H9 (cell line): ENCODE results near the gene TRIM32. TPM values are rescaled to one million over a fixed set of nuclear protein-coding genes. Genes with fewer than 3 reads are reported as not detected.

Experiments used
- DNase-seq: peaks from one replicate; pipeline ENCODE4 v3.0.0-alpha.2; 2017
- H2AFZ ChIP-seq: one replicate; pipeline ENCODE4 v1.6.1; 2013; ENCODE audit warnings: mild to moderate bottlenecking, low read length, control low read depth, moderate library complexity
- H2AK5ac ChIP-seq: 2 replicates; pipeline ENCODE4 v1.6.1; 2013; ENCODE audit warnings: low read length, control low read depth, mixed read lengths; ENCODE audit not compliant: insufficient read length
- H2BK120ac ChIP-seq: one replicate; pipeline ENCODE4 v1.6.1; 2013; ENCODE audit warnings: low read depth, mild to moderate bottlenecking, low read length, control low read depth, inconsistent platforms; ENCODE audit not compliant: poor library complexity, severe bottlenecking
- H2BK12ac ChIP-seq: 2 replicates; pipeline ENCODE4 v1.6.1; 2013; ENCODE audit warnings: low read length, control low read depth, mixed read lengths, low read depth; ENCODE audit not compliant: insufficient read length
- H2BK15ac ChIP-seq: 2 replicates; pipeline ENCODE4 v1.6.1; 2013; ENCODE audit warnings: low read depth, low read length, control low read depth
- H2BK20ac ChIP-seq: one replicate; pipeline ENCODE4 v1.6.1; 2013; ENCODE audit warnings: low read depth, mild to moderate bottlenecking, low read length, control low read depth, inconsistent platforms; ENCODE audit not compliant: poor library complexity, severe bottlenecking
- H2BK5ac ChIP-seq: 2 replicates; pipeline ENCODE4 v1.6.1; 2013; ENCODE audit warnings: low read length, control low read depth, mixed read lengths; ENCODE audit not compliant: insufficient read length
- H3K14ac ChIP-seq: 2 replicates; pipeline ENCODE4 v1.6.1; 2013; ENCODE audit warnings: low read length, control low read depth; ENCODE audit not compliant: insufficient read depth
- H3K18ac ChIP-seq: 2 replicates; pipeline ENCODE4 v1.6.1; 2013; ENCODE audit warnings: low read depth, mild to moderate bottlenecking, mixed read lengths, low read length, control low read depth; ENCODE audit not compliant: insufficient read length
- H3K23ac ChIP-seq: 2 replicates; pipeline ENCODE4 v1.6.1; 2013; ENCODE audit warnings: low read length, control low read depth, mixed read lengths, low read depth; ENCODE audit not compliant: insufficient read length
- H3K23me2 ChIP-seq: 2 replicates; pipeline ENCODE4 v1.6.1; 2013; ENCODE audit warnings: low read depth, mild to moderate bottlenecking, mixed read lengths, low read length, control low read depth; ENCODE audit not compliant: insufficient read length, poor library complexity, severe bottlenecking
- H3K27ac ChIP-seq: 2 replicates; pipeline ENCODE4 v1.5.1; 2013; ENCODE audit warnings: low read length, control low read depth, mixed read lengths, low read depth; ENCODE audit not compliant: insufficient read length
- H3K27me3 ChIP-seq: 2 replicates; pipeline ENCODE4 v1.6.1; 2013; ENCODE audit warnings: low read length, control low read depth, inconsistent platforms; ENCODE audit not compliant: insufficient read depth
- H3K4ac ChIP-seq: 2 replicates; pipeline ENCODE4 v1.6.1; 2013; ENCODE audit warnings: low read depth, mild to moderate bottlenecking, control low read depth, inconsistent platforms, low read length, moderate library complexity
- H3K4me1 ChIP-seq: 2 replicates; pipeline ENCODE4 v1.6.1; 2013; ENCODE audit warnings: low read length, control low read depth, inconsistent platforms; ENCODE audit not compliant: insufficient read depth
- H3K4me2 ChIP-seq: 2 replicates; pipeline ENCODE4 v1.6.1; 2013; ENCODE audit warnings: low read length, control low read depth, mixed read lengths; ENCODE audit not compliant: insufficient read length, insufficient read depth
- H3K56ac ChIP-seq: 2 replicates; pipeline ENCODE4 v1.6.1; 2013; ENCODE audit warnings: low read depth, mild to moderate bottlenecking, mixed read lengths, low read length, control low read depth; ENCODE audit not compliant: insufficient read length
- H3K79me1 ChIP-seq: 2 replicates; pipeline ENCODE4 v1.6.1; 2013; ENCODE audit warnings: low read depth, mild to moderate bottlenecking, moderate library complexity, low read length, control low read depth, inconsistent platforms; ENCODE audit not compliant: insufficient read depth, poor library complexity, severe bottlenecking
- H3K79me2 ChIP-seq: 2 replicates; pipeline ENCODE4 v1.6.1; 2013; ENCODE audit warnings: low read length, control low read depth, inconsistent platforms; ENCODE audit not compliant: insufficient read depth
- H3K9ac ChIP-seq: 2 replicates; pipeline ENCODE4 v1.6.1; 2013; ENCODE audit warnings: low read length, control low read depth, mixed read lengths; ENCODE audit not compliant: insufficient read length; ENCODE audit errors: extremely low read depth
- H3K9me3 ChIP-seq: one replicate; pipeline ENCODE4 v1.6.1; 2013; ENCODE audit warnings: low read depth, low read length, inconsistent platforms; ENCODE audit not compliant: control insufficient read depth
- H3T11ph ChIP-seq: one replicate; pipeline ENCODE4 v1.6.1; 2013; ENCODE audit warnings: mild to moderate bottlenecking, low read length, control low read depth, inconsistent platforms
- H4K20me1 ChIP-seq: one replicate; pipeline ENCODE4 v1.6.1; 2013; ENCODE audit not compliant: control insufficient read depth, insufficient read length, insufficient read depth
- H4K5ac ChIP-seq: 2 replicates; pipeline ENCODE4 v1.6.1; 2013; ENCODE audit warnings: low read depth, mild to moderate bottlenecking, mixed read lengths, low read length, control low read depth; ENCODE audit not compliant: insufficient read length
- H4K8ac ChIP-seq: replicated peaks from 2 replicates; pipeline ENCODE4 v1.6.1; 2013; ENCODE audit warnings: low read length, control low read depth, mixed read lengths, low read depth; ENCODE audit not compliant: insufficient read length
- H4K91ac ChIP-seq: 2 replicates; pipeline ENCODE4 v1.6.1; 2013; ENCODE audit warnings: low read depth, mild to moderate bottlenecking, moderate library complexity, mixed read lengths, low read length, control low read depth; ENCODE audit not compliant: insufficient read length
- H3K27ac Mint-ChIP-seq, 3 experiments: 2 replicates in 2 of 3; 3 replicates in 1 of 3; pipeline ENCODE4 v1.8.0; 2020 to 2021; ENCODE audit warnings: mixed read lengths in 3 of 3, mild to moderate bottlenecking in 1 of 3, moderate library complexity in 1 of 3
- H3K27me3 Mint-ChIP-seq: 2 replicates; pipeline ENCODE4 v1.8.0; 2021; ENCODE audit warnings: low read depth, mild to moderate bottlenecking, moderate library complexity, mixed read lengths
- H3K36me3 Mint-ChIP-seq, 3 experiments: 2 replicates in 2 of 3; 3 replicates in 1 of 3; pipeline ENCODE4 v1.8.0; 2020 to 2021; ENCODE audit warnings: low read depth in 3 of 3, mixed read lengths in 3 of 3; ENCODE audit not compliant: insufficient read depth in 1 of 3
- H3K4me1 Mint-ChIP-seq, 2 experiments: 2 replicates each; pipeline ENCODE4 v1.8.0; 2020; ENCODE audit warnings: mixed read lengths in 2 of 2
- H3K4me3 Mint-ChIP-seq, 2 experiments: 2 replicates in 1 of 2; 3 replicates in 1 of 2; pipeline ENCODE4 v1.8.0; 2020 to 2021; ENCODE audit warnings: mild to moderate bottlenecking in 2 of 2, mixed read lengths in 2 of 2, moderate library complexity in 1 of 2
- H3K9me3 Mint-ChIP-seq, 2 experiments: 2 replicates in 1 of 2; 3 replicates in 1 of 2; pipeline ENCODE4 v1.8.0; 2020; ENCODE audit warnings: mild to moderate bottlenecking in 2 of 2, mixed read lengths in 2 of 2, moderate library complexity in 1 of 2
- WGBS: extraction: QIAGEN DNeasy Blood & Tissue Kit; methylation state at CpG from one replicate; pipeline ENCODE4 v1.1.7; 2013; ENCODE audit warnings: missing lambda C conversion rate, low lambda C conversion rate, mixed read lengths; ENCODE audit not compliant: insufficient read length; ENCODE audit errors: extremely low coverage; 5-methylcytosine and 5-hydroxymethylcytosine counted together
- total RNA-seq: library from RNA; stranded (reverse); gene quantifications from 2 replicates; pipeline ENCODE4 v1.2.1, GENCODE V29; 2021
- TF ChIP-seq, protein P1 (sequence below): fragments of 200-600 bp; sonication (generic); conservative IDR thresholded peaks from 3 replicates; pipeline ENCODE4 v1.8.0; 2021; ENCODE audit warnings: antibody characterized with exemption, mild to moderate bottlenecking

Gene TRIM32
- total RNA-seq, 1 experiment from 2014 or later: 12.9 TPM

DNA sequence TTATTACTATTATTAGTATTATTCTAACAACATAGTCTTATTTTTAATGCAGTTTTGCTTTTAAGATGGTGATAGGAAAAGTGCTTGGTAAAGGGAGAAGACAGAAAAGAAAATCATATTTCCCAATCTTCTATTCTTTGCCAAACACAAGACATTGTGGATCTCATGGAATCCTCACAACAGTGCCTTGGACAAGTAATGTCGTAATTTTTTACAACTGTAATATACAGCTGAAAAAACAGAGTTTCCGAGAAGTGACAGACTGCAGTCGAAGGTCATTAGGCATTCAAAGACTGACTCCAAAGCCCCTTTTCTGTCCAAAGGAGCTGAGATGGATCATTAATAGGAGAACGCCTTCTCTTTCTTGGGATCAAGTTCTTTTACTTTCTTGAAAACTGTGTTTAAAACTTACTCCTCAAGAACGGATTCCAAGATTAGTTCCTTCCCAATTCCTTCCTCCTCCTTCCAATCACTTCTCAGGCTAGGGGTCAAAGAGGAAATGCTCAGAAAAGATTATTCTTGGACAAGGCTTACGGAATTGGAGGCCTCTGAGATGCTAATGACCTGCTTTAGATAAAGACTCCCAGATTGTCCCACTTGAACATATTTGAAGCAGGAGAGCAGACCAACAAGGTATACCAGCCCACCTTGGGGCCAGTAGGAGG is 24.3 kb upstream of the TRIM32 start:
- H2BK120ac ChIP-seq: no peak overlapping the region
- H3K14ac ChIP-seq: no peak overlapping the region
- no peak overlapping the region for H3K4ac ChIP-seq
- H2AK5ac ChIP-seq: no peak overlapping the region
- H3K4me3 Mint-ChIP-seq: no peak overlapping the region
- peaks cover 5 to 6% of the 10 kb centered on the region in 2 experiments for H3K4me1 Mint-ChIP-seq
- no peak overlapping the region for H2AFZ ChIP-seq
- no peak for DNase-seq
- TF ChIP-seq, protein P1, sequence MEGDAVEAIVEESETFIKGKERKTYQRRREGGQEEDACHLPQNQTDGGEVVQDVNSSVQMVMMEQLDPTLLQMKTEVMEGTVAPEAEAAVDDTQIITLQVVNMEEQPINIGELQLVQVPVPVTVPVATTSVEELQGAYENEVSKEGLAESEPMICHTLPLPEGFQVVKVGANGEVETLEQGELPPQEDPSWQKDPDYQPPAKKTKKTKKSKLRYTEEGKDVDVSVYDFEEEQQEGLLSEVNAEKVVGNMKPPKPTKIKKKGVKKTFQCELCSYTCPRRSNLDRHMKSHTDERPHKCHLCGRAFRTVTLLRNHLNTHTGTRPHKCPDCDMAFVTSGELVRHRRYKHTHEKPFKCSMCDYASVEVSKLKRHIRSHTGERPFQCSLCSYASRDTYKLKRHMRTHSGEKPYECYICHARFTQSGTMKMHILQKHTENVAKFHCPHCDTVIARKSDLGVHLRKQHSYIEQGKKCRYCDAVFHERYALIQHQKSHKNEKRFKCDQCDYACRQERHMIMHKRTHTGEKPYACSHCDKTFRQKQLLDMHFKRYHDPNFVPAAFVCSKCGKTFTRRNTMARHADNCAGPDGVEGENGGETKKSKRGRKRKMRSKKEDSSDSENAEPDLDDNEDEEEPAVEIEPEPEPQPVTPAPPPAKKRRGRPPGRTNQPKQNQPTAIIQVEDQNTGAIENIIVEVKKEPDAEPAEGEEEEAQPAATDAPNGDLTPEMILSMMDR: no peak
- no peak overlapping the region for H2BK20ac ChIP-seq
- no peak overlapping the region for H2BK12ac ChIP-seq
- no peaks in the 10 kb centered on the region for H3K9me3 ChIP-seq
- no peak overlapping the region for H3T11ph ChIP-seq
- no peak overlapping the region for H2BK5ac ChIP-seq
- no peaks in the 10 kb centered on the region; the same call in 1 of the 2 replicates for H3K27me3 Mint-ChIP-seq
- H4K91ac ChIP-seq: no peak overlapping the region
- no peaks in the 10 kb centered on the region for H3K23me2 ChIP-seq
- H3K18ac ChIP-seq: no peak overlapping the region
- no peaks in the 10 kb centered on the region for H3K27me3 ChIP-seq
- no peak overlapping the region for H3K9ac ChIP-seq
- no peaks in the 10 kb centered on the region for H3K4me1 ChIP-seq
- H4K8ac ChIP-seq: no peak overlapping the region
- no peaks in the 10 kb centered on the region for H3K36me3 Mint-ChIP-seq
- no peak overlapping the region for H3K27ac ChIP-seq
- no peaks in the 10 kb centered on the region for H3K79me2 ChIP-seq
- no peak overlapping the region for H3K4me2 ChIP-seq
- no peak overlapping the region for H2BK15ac ChIP-seq
- no CpG with 5 or more reads among the region's 6 CpGs for WGBS
- H3K56ac ChIP-seq: no peak overlapping the region
- H4K5ac ChIP-seq: no peak overlapping the region
- no peak overlapping the region for H3K23ac ChIP-seq
- H3K79me1 ChIP-seq: no peaks in the 10 kb centered on the region
- no peak overlapping the region; a peak in 2 of 7 replicates for H3K27ac Mint-ChIP-seq
- H4K20me1 ChIP-seq: no peaks in the 10 kb centered on the region
- H3K9me3 Mint-ChIP-seq: no peaks in the 10 kb centered on the region
